ENCODE results near the gene SYNGR1.

DNA sequence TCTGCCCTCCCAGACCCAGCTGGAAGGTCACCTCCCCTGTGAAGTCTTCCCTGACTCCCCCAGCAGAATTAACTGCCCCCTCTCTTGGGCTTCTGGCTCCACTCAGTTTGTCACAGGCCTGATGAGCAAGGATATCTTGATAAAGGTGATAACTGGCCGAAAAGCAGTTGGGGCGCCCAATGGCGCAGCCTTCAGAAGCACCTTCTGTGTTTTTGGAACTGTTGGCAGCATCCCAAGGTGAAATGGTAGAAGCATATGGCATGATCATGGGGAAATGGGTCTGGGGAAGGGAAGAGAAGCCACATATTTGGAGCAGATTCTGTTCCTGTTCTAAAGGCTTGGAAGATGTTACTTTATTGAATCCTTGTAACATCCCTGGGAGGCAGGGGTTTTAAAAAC lies 47.0 kb downstream of the SYNGR1 start:
- TF ChIP-seq, protein P1, sequence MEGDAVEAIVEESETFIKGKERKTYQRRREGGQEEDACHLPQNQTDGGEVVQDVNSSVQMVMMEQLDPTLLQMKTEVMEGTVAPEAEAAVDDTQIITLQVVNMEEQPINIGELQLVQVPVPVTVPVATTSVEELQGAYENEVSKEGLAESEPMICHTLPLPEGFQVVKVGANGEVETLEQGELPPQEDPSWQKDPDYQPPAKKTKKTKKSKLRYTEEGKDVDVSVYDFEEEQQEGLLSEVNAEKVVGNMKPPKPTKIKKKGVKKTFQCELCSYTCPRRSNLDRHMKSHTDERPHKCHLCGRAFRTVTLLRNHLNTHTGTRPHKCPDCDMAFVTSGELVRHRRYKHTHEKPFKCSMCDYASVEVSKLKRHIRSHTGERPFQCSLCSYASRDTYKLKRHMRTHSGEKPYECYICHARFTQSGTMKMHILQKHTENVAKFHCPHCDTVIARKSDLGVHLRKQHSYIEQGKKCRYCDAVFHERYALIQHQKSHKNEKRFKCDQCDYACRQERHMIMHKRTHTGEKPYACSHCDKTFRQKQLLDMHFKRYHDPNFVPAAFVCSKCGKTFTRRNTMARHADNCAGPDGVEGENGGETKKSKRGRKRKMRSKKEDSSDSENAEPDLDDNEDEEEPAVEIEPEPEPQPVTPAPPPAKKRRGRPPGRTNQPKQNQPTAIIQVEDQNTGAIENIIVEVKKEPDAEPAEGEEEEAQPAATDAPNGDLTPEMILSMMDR (IDR thresholded peaks at IDR 0.05): no peak
- TF ChIP-seq POLR2A (IDR thresholded peaks at IDR 0.05): no peak
